Muscle layer of colon (tissue), 2 donors: ENCODE results near the gene CHID1.

Experiments
- H3K27ac ChIP-seq: one replicate; pipeline ENCODE4 v1.7.0; 2013; ENCODE audit warnings: low read depth, mild to moderate bottlenecking, low read length, moderate library complexity
- H3K27me3 ChIP-seq, 2 donors: one replicate each; pipeline ENCODE4 v1.7.0; 2013; ENCODE audit warnings: low read length in 2 of 2, mild to moderate bottlenecking in 2 of 2; ENCODE audit not compliant: insufficient read depth in 2 of 2, control insufficient read depth in 1 of 2
- H3K36me3 ChIP-seq: one replicate; pipeline ENCODE4 v1.7.0; 2013; ENCODE audit warnings: mild to moderate bottlenecking, low read length; ENCODE audit not compliant: insufficient read depth
- H3K4me1 ChIP-seq: one replicate; pipeline ENCODE4 v1.7.0; 2013; ENCODE audit warnings: mild to moderate bottlenecking, low read length; ENCODE audit not compliant: insufficient read depth
- H3K4me3 ChIP-seq, 2 donors: one replicate each; pipeline ENCODE4 v1.7.0; 2013; ENCODE audit warnings: low read length in 2 of 2, low read depth in 1 of 2, mild to moderate bottlenecking in 1 of 2, moderate library complexity in 1 of 2
- H3K9ac ChIP-seq: one replicate; pipeline ENCODE4 v1.7.0; 2013; ENCODE audit warnings: low read length
- H3K9me3 ChIP-seq: one replicate; pipeline ENCODE4 v1.7.0; 2013; ENCODE audit warnings: mild to moderate bottlenecking, low read length
- donor health status: abdominal sarcoma.
- donor health status: Adenocarcinoma of cecum.

The CHID1 gene

GRCh38 chr11:917426-917825, 6.8 kb upstream of the CHID1 start:
- H3K4me3 ChIP-seq, result no peak overlapping the region
- H3K4me1 ChIP-seq, result no peaks in the 10 kb centered on the region
- H3K27me3 ChIP-seq, result no peaks in the 10 kb centered on the region
- no peak overlapping the region for H3K9ac ChIP-seq
- H3K9me3 ChIP-seq, result no peaks in the 10 kb centered on the region
- H3K36me3 ChIP-seq, result no peaks in the 10 kb centered on the region
- H3K27ac ChIP-seq, result no peak overlapping the region

DNA sequence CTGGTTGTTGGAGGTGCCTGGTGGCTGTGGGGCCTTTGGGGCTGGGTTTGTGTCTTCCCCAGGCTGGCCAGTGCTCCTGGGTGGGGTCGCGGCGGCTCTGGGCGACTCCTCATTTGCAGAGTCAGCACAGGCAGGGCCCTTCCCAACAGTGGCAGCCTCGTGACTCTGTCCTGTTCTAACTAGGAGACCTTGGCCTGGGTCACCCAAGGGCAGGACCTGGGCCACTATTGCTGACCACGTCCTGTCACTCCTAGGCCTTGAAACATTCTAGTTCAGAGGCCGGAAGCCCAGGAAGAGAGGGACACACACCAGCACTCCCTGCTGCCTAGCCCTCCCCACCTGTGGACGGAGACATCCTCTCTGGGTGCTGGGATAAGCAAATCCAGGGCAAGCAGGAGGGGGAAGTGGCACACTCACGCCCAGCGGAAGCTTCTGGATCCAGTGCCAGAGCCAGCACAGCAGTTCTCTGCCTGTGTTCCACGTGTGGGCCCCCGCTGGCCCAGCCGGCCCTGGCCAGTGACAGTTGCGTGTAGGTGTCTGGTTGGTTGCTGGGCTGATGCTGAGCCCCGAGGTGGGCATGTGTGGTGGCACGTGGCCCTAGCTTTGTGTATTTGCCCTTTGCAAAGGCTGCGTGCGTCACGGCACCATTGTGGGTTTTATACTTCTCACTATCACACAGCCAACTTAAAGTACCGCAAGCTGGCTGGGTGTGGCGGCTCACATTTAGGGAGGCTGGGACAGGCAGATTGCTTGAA, 4.3 kb upstream of the CHID1 start:
- no peak overlapping the region for H3K4me3 ChIP-seq
- no peaks in the 10 kb centered on the region for H3K9me3 ChIP-seq
- no peaks in the 10 kb centered on the region for H3K36me3 ChIP-seq
- peaks cover 7% of the 10 kb centered on the region for H3K4me1 ChIP-seq
- H3K27me3 ChIP-seq, result no peaks in the 10 kb centered on the region
- H3K9ac ChIP-seq, result no peak overlapping the region
- H3K27ac ChIP-seq, result no peak overlapping the region

GRCh38 chr11:914204-914603, 3.6 kb upstream of the CHID1 start:
- H3K4me3 ChIP-seq, result no peak overlapping the region
- H3K27me3 ChIP-seq, result no peaks in the 10 kb centered on the region
- no peaks in the 10 kb centered on the region for H3K36me3 ChIP-seq
- no peak overlapping the region for H3K27ac ChIP-seq
- H3K4me1 ChIP-seq, result peaks cover 13% of the 10 kb centered on the region
- no peak overlapping the region for H3K9ac ChIP-seq
- H3K9me3 ChIP-seq, result no peaks in the 10 kb centered on the region

DNA sequence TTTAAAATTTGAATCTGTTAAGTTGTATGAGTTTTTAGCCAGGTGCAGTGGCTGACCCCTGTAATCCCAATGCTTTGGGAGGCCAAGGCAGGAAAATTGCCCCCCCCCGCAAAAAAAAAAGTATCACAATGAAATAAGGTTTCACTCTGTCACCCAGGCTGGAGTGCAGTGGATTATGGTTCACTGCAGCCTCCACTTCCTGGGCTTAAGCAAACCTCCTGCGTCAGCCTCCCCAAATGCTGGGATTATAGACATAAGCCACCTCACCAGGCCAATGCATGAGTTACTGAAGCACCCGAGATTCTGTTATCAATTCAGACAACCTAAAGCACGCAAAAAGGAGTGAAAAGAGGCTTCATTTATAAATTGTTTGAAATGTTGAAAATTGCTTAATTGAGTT, 2.4 kb upstream of the CHID1 start:
- no peak overlapping the region for H3K27ac ChIP-seq
- peaks cover 13% of the 10 kb centered on the region for H3K4me1 ChIP-seq
- H3K9me3 ChIP-seq, result no peaks in the 10 kb centered on the region
- no peaks in the 10 kb centered on the region for H3K36me3 ChIP-seq
- H3K27me3 ChIP-seq, result no peaks in the 10 kb centered on the region
- no peak overlapping the region for H3K4me3 ChIP-seq
- H3K9ac ChIP-seq, result no peak overlapping the region

- no peak overlapping the region for H3K9ac ChIP-seq
- H3K27ac ChIP-seq, result no peak overlapping the region
- peaks cover 13% of the 10 kb centered on the region for H3K4me1 ChIP-seq
- no peaks in the 10 kb centered on the region for H3K9me3 ChIP-seq
- H3K27me3 ChIP-seq, result no peaks in the 10 kb centered on the region
- H3K4me3 ChIP-seq, result no peak overlapping the region
- H3K36me3 ChIP-seq, result no peaks in the 10 kb centered on the region
These were observed 1.7 kb upstream of the CHID1 start for GRCh38 chr11:912266-912665.

DNA sequence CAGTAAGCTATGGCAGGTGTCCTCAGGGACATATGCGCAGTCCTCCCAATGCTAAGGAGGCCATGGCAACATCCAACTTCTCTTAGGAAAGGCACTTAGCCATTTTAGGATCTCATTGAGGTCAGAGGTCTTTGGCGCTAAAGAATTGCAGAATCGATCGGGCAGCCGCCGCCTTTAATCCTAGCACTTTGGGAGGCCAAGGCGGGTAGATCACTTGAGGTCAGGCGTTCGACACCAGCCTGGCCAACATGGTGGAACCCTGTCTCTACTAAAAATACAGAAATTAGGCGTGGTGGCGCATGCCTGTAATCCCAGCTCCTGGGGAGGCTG, 1.2 kb upstream of the CHID1 start:
- no peaks in the 10 kb centered on the region for H3K9me3 ChIP-seq
- peaks cover 13% of the 10 kb centered on the region for H3K4me1 ChIP-seq
- H3K36me3 ChIP-seq, result no peaks in the 10 kb centered on the region
- no peaks in the 10 kb centered on the region for H3K27me3 ChIP-seq
- H3K9ac ChIP-seq, result no peak overlapping the region
- H3K4me3 ChIP-seq, result peak overlapping the region; percentile 55 to 64
- H3K27ac ChIP-seq, result peak overlapping the region; percentile 61

GRCh38 chr11:911031-911889, 650 bp upstream of the CHID1 start:
- Histone ChIP-seq H3K4me3 (peak overlapping the region; percentile 55 to 64), H3K9ac (no peak overlapping the region), H3K4me1 (peaks cover 13% of the 10 kb centered on the region), H3K36me3 (no peaks in the 10 kb centered on the region), H3K9me3 (no peaks in the 10 kb centered on the region), H3K27ac (peak overlapping the region; percentile 61), H3K27me3 (no peaks in the 10 kb centered on the region)

DNA sequence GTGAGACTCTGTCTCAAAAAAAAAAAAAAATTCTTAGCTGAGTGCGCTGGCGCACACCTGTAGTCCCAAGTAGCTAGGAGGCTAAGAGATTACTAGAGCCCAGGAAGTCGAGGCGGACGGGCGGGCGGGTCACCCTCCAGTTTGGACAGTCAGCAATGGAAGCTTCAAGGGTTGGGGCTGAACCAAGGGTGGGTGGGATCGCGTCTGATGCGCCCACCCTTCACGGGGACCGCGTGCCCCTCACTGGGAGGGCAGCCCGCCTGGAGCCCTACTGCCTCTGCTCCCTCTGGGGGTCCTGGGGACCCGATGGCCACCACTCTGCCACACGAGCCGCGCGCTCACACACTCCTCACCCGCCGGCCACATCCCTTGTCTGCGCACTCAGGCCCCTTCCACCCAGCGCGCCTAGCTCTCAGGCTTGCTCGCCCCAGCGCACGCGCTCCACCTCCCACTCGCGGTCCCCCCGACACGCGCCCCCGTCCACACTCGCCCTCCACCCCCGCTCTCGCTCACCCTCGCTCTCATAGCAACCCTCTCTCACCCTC, 494 bp downstream of the CHID1 start:
- H3K4me1 ChIP-seq, result peaks cover 13% of the 10 kb centered on the region
- no peaks in the 10 kb centered on the region for H3K9me3 ChIP-seq
- H3K27ac ChIP-seq, result peak overlapping the region; percentile 7
- H3K27me3 ChIP-seq, result no peaks in the 10 kb centered on the region
- H3K4me3 ChIP-seq, result peak overlapping the region; percentile 71 to 86
- H3K9ac ChIP-seq, result no peak overlapping the region
- H3K36me3 ChIP-seq, result no peaks in the 10 kb centered on the region

DNA sequence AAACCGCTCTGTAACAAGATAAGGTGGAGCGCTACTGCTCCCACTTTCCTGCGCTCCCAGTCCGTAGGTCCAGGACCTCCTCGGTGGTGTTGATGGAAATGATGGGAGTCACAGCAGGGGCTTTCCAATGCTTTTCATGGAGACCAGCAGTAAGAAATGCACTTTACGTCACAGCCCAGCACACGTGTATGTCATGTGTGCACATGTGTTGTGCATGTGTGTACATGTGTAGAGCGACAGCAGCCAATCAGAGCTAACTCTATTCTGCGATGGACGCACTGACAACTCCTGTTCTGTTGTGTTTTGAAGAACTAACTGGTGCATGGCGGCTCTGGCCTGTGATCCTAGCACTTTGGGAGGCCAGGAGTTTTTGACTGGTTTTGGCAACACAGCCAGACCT, 1.2 kb downstream of the CHID1 start:
- Histone ChIP-seq H3K36me3 (peaks cover 3% of the 10 kb centered on the region), H3K27ac (no peak overlapping the region), H3K9ac (no peak overlapping the region), H3K4me3 (no peak overlapping the region), H3K27me3 (no peaks in the 10 kb centered on the region), H3K4me1 (peaks cover 13% of the 10 kb centered on the region), H3K9me3 (no peaks in the 10 kb centered on the region)

GRCh38 chr11:908273-908672, 2.3 kb downstream of the CHID1 start:
- H3K27ac ChIP-seq, result no peak overlapping the region
- H3K9ac ChIP-seq, result no peak overlapping the region
- no peaks in the 10 kb centered on the region for H3K27me3 ChIP-seq
- H3K36me3 ChIP-seq, result peaks cover 11% of the 10 kb centered on the region
- no peak overlapping the region for H3K4me3 ChIP-seq
- peaks cover 13% of the 10 kb centered on the region for H3K4me1 ChIP-seq
- no peaks in the 10 kb centered on the region for H3K9me3 ChIP-seq

DNA sequence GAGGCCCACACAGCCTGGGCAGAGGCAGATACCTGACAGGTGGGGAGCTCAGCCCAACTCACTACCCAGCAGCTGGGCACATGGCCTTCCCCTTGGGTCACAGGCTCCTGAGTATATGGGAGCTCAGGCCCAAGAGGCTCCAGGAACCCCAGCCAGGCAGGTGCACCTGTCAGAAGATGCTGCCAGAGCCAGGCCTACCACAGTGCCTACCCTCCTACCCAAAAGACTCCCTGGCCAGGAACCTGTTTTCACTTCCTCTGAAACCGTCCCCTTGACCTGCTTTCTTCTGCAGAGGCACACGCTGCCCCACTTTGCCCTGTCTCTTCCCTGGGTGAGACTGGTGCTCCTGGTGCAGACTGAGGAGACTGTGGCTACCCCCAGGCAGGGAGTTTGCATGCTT, 2.9 kb downstream of the CHID1 start:
- Histone ChIP-seq H3K27ac (no peak overlapping the region), H3K4me3 (no peak overlapping the region), H3K36me3 (peaks cover 17% of the 10 kb centered on the region), H3K4me1 (peaks cover 13% of the 10 kb centered on the region), H3K9ac (no peak overlapping the region), H3K9me3 (no peaks in the 10 kb centered on the region), H3K27me3 (no peaks in the 10 kb centered on the region)
